GM23338 (cell line): ENCODE measurements around the gene SOHLH1. TPM values are rescaled to one million over a fixed set of nuclear protein-coding genes. Genes with fewer than 3 reads are reported as not detected.

Source experiments
- ATAC-seq: fragments of 200-7000 bp; cut with Tn5 transposase; 3 replicates; pipeline ENCODE4 v1.9.1; 2020
- DNase-seq: peaks from one replicate; pipeline ENCODE4 v3.0.0-alpha.2; 2015; ENCODE audit warnings: low spot score
- H2AFZ ChIP-seq: fragments of 200-600 bp; sonication (generic); 2 replicates; pipeline ENCODE4 v1.8.0; 2016; ENCODE audit warnings: antibody characterized with exemption, mild to moderate bottlenecking, moderate library complexity
- H3F3A ChIP-seq: fragments of 200-600 bp; sonication (generic); replicated peaks from 2 replicates; pipeline ENCODE4 v1.8.0; 2017; ENCODE audit warnings: antibody characterized with exemption, mixed run types, low read depth
- H3K27ac ChIP-seq: fragments of 200-600 bp; sonication (generic); 2 replicates; pipeline ENCODE4 v1.6.1; 2016; ENCODE audit warnings: low read depth
- H3K27me3 ChIP-seq: fragments of 200-600 bp; sonication (generic); 2 replicates; pipeline ENCODE4 v1.8.0; 2016; ENCODE audit warnings: mild to moderate bottlenecking, mixed run types, moderate library complexity; ENCODE audit not compliant: insufficient read depth
- H3K36me3 ChIP-seq: fragments of 200-600 bp; sonication (generic); 2 replicates; pipeline ENCODE4 v1.8.0; 2016; ENCODE audit warnings: mild to moderate bottlenecking; ENCODE audit not compliant: insufficient read depth
- H3K4me1 ChIP-seq: fragments of 200-600 bp; sonication (generic); 2 replicates; pipeline ENCODE4 v1.8.0; 2016; ENCODE audit warnings: mild to moderate bottlenecking, moderate library complexity; ENCODE audit not compliant: insufficient read depth
- H3K4me2 ChIP-seq: fragments of 200-600 bp; sonication (generic); 2 replicates; pipeline ENCODE4 v1.7.1; 2017; ENCODE audit warnings: mixed run types
- H3K4me3 ChIP-seq: fragments of 200-600 bp; sonication (generic); 2 replicates; pipeline ENCODE4 v1.6.1; 2016; ENCODE audit warnings: mixed run types
- H3K79me2 ChIP-seq: fragments of 200-600 bp; sonication (generic); replicated peaks from 2 replicates; pipeline ENCODE4 v1.8.0; 2017; ENCODE audit warnings: mild to moderate bottlenecking; ENCODE audit not compliant: insufficient read depth
- H3K9me2 ChIP-seq: fragments of 200-600 bp; sonication (generic); 2 replicates; pipeline ENCODE4 v1.8.0; 2017; ENCODE audit not compliant: insufficient read depth
- H4K20me1 ChIP-seq: fragments of 200-600 bp; sonication (generic); replicated peaks from 2 replicates; pipeline ENCODE4 v1.8.0; 2017; ENCODE audit warnings: mild to moderate bottlenecking; ENCODE audit not compliant: insufficient read depth
- H3K27ac Mint-ChIP-seq: 2 replicates; pipeline ENCODE4 v1.8.0; 2020; ENCODE audit warnings: inconsistent platforms, mild to moderate bottlenecking, moderate library complexity, mixed read lengths
- H3K27me3 Mint-ChIP-seq: 3 replicates; pipeline ENCODE4 v1.8.0; 2022; ENCODE audit warnings: low read depth, mild to moderate bottlenecking, moderate library complexity, mixed read lengths, inconsistent platforms; ENCODE audit not compliant: insufficient read depth, poor library complexity
- H3K36me3 Mint-ChIP-seq: 3 replicates; pipeline ENCODE4 v1.8.0; 2021; ENCODE audit warnings: low read depth, mild to moderate bottlenecking, inconsistent platforms, moderate library complexity, mixed read lengths
- H3K4me1 Mint-ChIP-seq: 3 replicates; pipeline ENCODE4 v1.8.0; 2020; ENCODE audit warnings: mild to moderate bottlenecking, inconsistent platforms, mixed read lengths
- H3K4me3 Mint-ChIP-seq: 3 replicates; pipeline ENCODE4 v1.8.0; 2021; ENCODE audit warnings: moderate library complexity, mild to moderate bottlenecking, inconsistent platforms, mixed read lengths
- H3K9me3 Mint-ChIP-seq: 3 replicates; pipeline ENCODE4 v1.8.0; 2020; ENCODE audit warnings: moderate library complexity, mild to moderate bottlenecking, inconsistent platforms, mixed read lengths
- CREB1 ChIP-seq: fragments of 250-450 bp; sonication (Bioruptor Pico); IDR thresholded peaks from 2 replicates; pipeline ENCODE4 v1.5.0; 2020; ENCODE audit warnings: low read depth, mild to moderate bottlenecking, moderate library complexity
- EZH2 ChIP-seq: fragments of 200-600 bp; sonication (generic); IDR thresholded peaks from one replicate; pipeline ENCODE4 v1.8.0; 2017; ENCODE audit warnings: antibody characterized with exemption, mild to moderate bottlenecking, low read depth; ENCODE audit not compliant: unreplicated experiment
- JUNB ChIP-seq: IDR thresholded peaks from one replicate; pipeline ENCODE4 v1.6.1; 2016; ENCODE audit warnings: antibody characterized with exemption; ENCODE audit not compliant: unreplicated experiment
- NANOG ChIP-seq: IDR thresholded peaks from 2 replicates; pipeline ENCODE4 v1.6.1; 2016; ENCODE audit warnings: antibody characterized with exemption, borderline replicate concordance
- STAT1 ChIP-seq: IDR thresholded peaks from one replicate; pipeline ENCODE4 v1.6.1; 2016; ENCODE audit warnings: antibody characterized with exemption; ENCODE audit not compliant: unreplicated experiment
- ZNF114 ChIP-seq: fragments of 250-450 bp; sonication (Bioruptor Pico); IDR thresholded peaks from 2 replicates; pipeline ENCODE4 v1.5.0; 2020; ENCODE audit warnings: mild to moderate bottlenecking, moderate library complexity
- polyA plus RNA-seq: library from polyadenylated mRNA; unstranded; fragments of >200 nt; fragmentation: Nextera tagmentation; extraction: Ambion mirVana; gene quantifications from 2 replicates; pipeline ENCODE4 v1.2.1, GENCODE V29; 2016
- total RNA-seq: library from RNA; depleted of rRNA; stranded (reverse); fragments of >200 nt; shearing (Covaris generic); gene quantifications from 2 replicates; pipeline ENCODE4 v1.2.3, GENCODE V29; 2014
- TF ChIP-seq, protein P1 (sequence below): fragments of 250-450 bp; sonication (Bioruptor Pico); IDR thresholded peaks from 2 replicates; pipeline ENCODE4 v1.5.0; 2020; ENCODE audit warnings: mild to moderate bottlenecking, moderate library complexity
- TF ChIP-seq, protein P2 (sequence below), 2 experiments: fragments of 200-600 bp in 1 of 2; sonication (generic) in 1 of 2; conservative IDR thresholded peaks; 2 replicates each; pipeline versions ENCODE4 v1.5.1 to v1.6.1; 2016 to 2017; ENCODE audit warnings: antibody characterized with exemption in 2 of 2, low read depth in 2 of 2, mild to moderate bottlenecking in 2 of 2, moderate library complexity in 1 of 2
- TF ChIP-seq, protein P3 (sequence below): IDR thresholded peaks from 2 replicates; pipeline ENCODE4 v1.6.1; 2016; ENCODE audit warnings: antibody characterized with exemption

SOHLH1 gene
- total and polyA plus RNA-seq, 2 experiments from 2014 or later = 0.21 TPM; not detected in 1

DNA sequence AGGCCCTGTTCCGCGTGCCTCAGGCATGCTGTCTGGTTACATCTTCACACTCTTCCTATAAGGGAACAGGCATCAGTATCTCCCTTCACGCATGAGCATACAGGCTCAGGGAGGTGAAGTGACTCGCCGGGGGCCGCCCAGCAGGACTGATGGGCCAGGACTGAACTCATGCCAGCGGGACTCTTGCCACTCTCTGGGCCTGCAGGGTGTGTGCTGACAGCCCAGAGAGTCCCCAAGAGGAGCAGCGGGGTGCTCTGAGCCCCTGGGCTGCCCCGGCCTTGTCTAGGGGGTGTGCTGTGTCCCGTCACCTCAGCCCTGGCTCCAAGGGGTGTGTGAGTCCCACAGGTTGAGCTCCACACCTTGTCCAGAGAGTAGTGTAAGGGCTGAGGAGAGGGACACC is 12.6 kb upstream of the SOHLH1 start (continued):
- TF ChIP-seq, protein P1, sequence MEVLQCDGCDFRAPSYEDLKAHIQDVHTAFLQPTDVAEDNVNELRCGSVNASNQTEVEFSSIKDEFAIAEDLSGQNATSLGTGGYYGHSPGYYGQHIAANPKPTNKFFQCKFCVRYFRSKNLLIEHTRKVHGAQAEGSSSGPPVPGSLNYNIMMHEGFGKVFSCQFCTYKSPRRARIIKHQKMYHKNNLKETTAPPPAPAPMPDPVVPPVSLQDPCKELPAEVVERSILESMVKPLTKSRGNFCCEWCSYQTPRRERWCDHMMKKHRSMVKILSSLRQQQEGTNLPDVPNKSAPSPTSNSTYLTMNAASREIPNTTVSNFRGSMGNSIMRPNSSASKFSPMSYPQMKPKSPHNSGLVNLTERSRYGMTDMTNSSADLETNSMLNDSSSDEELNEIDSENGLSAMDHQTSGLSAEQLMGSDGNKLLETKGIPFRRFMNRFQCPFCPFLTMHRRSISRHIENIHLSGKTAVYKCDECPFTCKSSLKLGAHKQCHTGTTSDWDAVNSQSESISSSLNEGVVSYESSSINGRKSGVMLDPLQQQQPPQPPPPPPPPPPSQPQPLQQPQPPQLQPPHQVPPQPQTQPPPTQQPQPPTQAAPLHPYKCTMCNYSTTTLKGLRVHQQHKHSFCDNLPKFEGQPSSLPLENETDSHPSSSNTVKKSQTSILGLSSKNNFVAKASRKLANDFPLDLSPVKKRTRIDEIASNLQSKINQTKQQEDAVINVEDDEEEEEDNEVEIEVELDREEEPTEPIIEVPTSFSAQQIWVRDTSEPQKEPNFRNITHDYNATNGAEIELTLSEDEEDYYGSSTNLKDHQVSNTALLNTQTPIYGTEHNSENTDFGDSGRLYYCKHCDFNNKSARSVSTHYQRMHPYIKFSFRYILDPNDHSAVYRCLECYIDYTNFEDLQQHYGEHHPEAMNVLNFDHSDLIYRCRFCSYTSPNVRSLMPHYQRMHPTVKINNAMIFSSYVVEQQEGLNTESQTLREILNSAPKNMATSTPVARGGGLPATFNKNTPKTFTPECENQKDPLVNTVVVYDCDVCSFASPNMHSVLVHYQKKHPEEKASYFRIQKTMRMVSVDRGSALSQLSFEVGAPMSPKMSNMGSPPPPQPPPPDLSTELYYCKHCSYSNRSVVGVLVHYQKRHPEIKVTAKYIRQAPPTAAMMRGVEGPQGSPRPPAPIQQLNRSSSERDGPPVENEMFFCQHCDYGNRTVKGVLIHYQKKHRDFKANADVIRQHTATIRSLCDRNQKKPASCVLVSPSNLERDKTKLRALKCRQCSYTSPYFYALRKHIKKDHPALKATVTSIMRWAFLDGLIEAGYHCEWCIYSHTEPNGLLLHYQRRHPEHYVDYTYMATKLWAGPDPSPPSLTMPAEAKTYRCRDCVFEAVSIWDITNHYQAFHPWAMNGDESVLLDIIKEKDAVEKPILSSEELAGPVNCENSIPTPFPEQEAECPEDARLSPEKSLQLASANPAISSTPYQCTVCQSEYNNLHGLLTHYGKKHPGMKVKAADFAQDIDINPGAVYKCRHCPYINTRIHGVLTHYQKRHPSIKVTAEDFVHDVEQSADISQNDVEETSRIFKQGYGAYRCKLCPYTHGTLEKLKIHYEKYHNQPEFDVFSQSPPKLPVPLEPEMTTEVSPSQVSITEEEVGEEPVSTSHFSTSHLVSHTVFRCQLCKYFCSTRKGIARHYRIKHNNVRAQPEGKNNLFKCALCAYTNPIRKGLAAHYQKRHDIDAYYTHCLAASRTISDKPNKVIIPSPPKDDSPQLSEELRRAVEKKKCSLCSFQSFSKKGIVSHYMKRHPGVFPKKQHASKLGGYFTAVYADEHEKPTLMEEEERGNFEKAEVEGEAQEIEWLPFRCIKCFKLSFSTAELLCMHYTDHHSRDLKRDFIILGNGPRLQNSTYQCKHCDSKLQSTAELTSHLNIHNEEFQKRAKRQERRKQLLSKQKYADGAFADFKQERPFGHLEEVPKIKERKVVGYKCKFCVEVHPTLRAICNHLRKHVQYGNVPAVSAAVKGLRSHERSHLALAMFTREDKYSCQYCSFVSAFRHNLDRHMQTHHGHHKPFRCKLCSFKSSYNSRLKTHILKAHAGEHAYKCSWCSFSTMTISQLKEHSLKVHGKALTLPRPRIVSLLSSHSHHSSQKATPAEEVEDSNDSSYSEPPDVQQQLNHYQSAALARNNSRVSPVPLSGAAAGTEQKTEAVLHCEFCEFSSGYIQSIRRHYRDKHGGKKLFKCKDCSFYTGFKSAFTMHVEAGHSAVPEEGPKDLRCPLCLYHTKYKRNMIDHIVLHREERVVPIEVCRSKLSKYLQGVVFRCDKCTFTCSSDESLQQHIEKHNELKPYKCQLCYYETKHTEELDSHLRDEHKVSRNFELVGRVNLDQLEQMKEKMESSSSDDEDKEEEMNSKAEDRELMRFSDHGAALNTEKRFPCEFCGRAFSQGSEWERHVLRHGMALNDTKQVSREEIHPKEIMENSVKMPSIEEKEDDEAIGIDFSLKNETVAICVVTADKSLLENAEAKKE (CRISPR knock-in tag) = no peak
- TF ChIP-seq ZNF114 (CRISPR knock-in tag) = no peak
- no peak for TF ChIP-seq JUNB
- TF ChIP-seq CREB1 (CRISPR knock-in tag) = no peak
- TF ChIP-seq, protein P2, sequence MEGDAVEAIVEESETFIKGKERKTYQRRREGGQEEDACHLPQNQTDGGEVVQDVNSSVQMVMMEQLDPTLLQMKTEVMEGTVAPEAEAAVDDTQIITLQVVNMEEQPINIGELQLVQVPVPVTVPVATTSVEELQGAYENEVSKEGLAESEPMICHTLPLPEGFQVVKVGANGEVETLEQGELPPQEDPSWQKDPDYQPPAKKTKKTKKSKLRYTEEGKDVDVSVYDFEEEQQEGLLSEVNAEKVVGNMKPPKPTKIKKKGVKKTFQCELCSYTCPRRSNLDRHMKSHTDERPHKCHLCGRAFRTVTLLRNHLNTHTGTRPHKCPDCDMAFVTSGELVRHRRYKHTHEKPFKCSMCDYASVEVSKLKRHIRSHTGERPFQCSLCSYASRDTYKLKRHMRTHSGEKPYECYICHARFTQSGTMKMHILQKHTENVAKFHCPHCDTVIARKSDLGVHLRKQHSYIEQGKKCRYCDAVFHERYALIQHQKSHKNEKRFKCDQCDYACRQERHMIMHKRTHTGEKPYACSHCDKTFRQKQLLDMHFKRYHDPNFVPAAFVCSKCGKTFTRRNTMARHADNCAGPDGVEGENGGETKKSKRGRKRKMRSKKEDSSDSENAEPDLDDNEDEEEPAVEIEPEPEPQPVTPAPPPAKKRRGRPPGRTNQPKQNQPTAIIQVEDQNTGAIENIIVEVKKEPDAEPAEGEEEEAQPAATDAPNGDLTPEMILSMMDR (conservative IDR thresholded peaks at IDR 0.05; ENCODE audit: low read depth in 2 of 2) = no peak
- TF ChIP-seq NANOG = no peak

DNA sequence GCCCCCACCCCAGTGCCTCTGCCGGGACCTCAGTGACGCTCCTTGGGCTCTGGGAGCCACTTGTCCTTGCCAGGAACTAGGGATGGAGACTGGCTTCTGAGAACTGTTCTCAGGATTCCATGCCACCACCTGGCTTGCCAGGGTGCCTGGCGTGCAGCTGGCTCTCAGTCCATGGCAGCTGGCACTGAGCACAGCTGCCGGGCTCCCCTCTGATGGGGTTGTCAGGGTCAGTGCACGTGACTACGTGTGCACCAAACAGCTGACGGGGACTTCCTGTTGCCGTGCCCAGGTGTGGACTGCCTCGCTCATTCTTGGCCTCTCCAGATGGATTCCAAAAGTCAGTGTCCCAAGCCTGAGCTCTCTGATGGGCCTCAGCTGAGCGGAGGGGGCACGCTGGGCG is 12.1 kb upstream of the SOHLH1 start:
- Mint-ChIP-seq H3K4me3 (no peak overlapping the region), H3K36me3 (no peaks in the 10 kb centered on the region), H3K27ac (no peak overlapping the region), H3K27me3 (peaks cover 24% of the 10 kb centered on the region), H3K9me3 (no peaks in the 10 kb centered on the region), H3K4me1 (no peaks in the 10 kb centered on the region)
- DNase-seq = no peak
- no peak overlapping the region for H3K27ac ChIP-seq
- no peak overlapping the region for H2AFZ ChIP-seq
- H3K27me3 ChIP-seq = peaks cover 9% of the 10 kb centered on the region; the same call in 1 of the 2 replicates
- H3F3A ChIP-seq = 0 out of 2 replicates have a peak, but pooled peaks cover 8% of the 10 kb centered on the region
- ATAC-seq = no peak
- H3K9me2 ChIP-seq = no peaks in the 10 kb centered on the region
- no peaks in the 10 kb centered on the region for H3K4me1 ChIP-seq
- no peaks in the 10 kb centered on the region for H3K79me2 ChIP-seq
- no peaks in the 10 kb centered on the region for H3K36me3 ChIP-seq
- TF ChIP-seq EZH2 (no peak), JUNB (no peak), STAT1 (no peak), ZNF114 (CRISPR knock-in tag) (no peak)
- TF ChIP-seq, protein P3, sequence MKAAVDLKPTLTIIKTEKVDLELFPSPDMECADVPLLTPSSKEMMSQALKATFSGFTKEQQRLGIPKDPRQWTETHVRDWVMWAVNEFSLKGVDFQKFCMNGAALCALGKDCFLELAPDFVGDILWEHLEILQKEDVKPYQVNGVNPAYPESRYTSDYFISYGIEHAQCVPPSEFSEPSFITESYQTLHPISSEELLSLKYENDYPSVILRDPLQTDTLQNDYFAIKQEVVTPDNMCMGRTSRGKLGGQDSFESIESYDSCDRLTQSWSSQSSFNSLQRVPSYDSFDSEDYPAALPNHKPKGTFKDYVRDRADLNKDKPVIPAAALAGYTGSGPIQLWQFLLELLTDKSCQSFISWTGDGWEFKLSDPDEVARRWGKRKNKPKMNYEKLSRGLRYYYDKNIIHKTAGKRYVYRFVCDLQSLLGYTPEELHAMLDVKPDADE = no peak
- H4K20me1 ChIP-seq = no peaks in the 10 kb centered on the region
- no peak overlapping the region for H3K4me2 ChIP-seq
- no peak overlapping the region for H3K4me3 ChIP-seq
